Endothelial cell of umbilical vein (primary cell): ENCODE results near the gene MBNL2. TPM values are rescaled to one million over a fixed set of nuclear protein-coding genes. Genes with fewer than 3 reads are reported as not detected.

Experiments
- BruUV-seq: library from RNA; stranded (reverse); fragments of 400-500 nt; replicated peaks from 2 replicates; lab custom pipeline; 2021; lab: Mats Ljungman, UMichigan
- CTCF ChIA-PET: fragments of 300-600, 350-600 bp; sonication (Branson Sonifier 250); formaldehyde crosslinking; loops from one replicate; lab custom pipeline; 2021; ENCODE audit warnings: antibody characterized with exemption, inconsistent platforms; lab: Charles Lee
- POLR2A ChIA-PET: fragments of 300-600, 350-600 bp; sonication (Branson Sonifier 250); formaldehyde crosslinking; loops from one replicate; lab custom pipeline; 2021; ENCODE audit warnings: antibody characterized with exemption, inconsistent platforms; lab: Charles Lee
- DNase-seq: peaks from one replicate; pipeline ENCODE4 v3.0.0-alpha.2; 2011; ENCODE audit warnings: low read depth, low spot score
- FAIRE-seq: peaks from 2 replicates; lab custom pipeline; 2011; peaks lifted over from hg19 to GRCh38; lab: Jason Lieb, UNC
- H2AFZ ChIP-seq: 2 replicates; pipeline ENCODE4 v1.6.0; 2012; ENCODE audit warnings: low read depth, low read length, control low read depth, inconsistent platforms
- H3K27ac ChIP-seq: 2 replicates; pipeline ENCODE4 v1.5.1; 2011; ENCODE audit warnings: low read depth, mild to moderate bottlenecking, control low read depth, low read length, moderate library complexity; ENCODE audit not compliant: insufficient read depth
- H3K27me3 ChIP-seq, 2 experiments: 2 replicates each; pipeline versions ENCODE4 v1.6.0 to v1.6.1; 2011; ENCODE audit warnings: low read length in 2 of 2, mixed read lengths in 1 of 2; ENCODE audit not compliant: control insufficient read depth in 2 of 2, insufficient read depth in 2 of 2
- H3K36me3 ChIP-seq, 2 experiments: 2 replicates in 1 of 2; 3 replicates in 1 of 2; pipeline ENCODE4 v1.5.1; 2011; ENCODE audit warnings: low read length in 2 of 2, mild to moderate bottlenecking in 1 of 2, moderate library complexity in 1 of 2; ENCODE audit not compliant: control insufficient read depth in 2 of 2, insufficient read depth in 2 of 2; ENCODE audit errors: extremely low read depth in 1 of 2
- H3K4me1 ChIP-seq: 3 replicates; pipeline ENCODE4 v1.5.1; 2011; ENCODE audit warnings: mild to moderate bottlenecking, low read length; ENCODE audit not compliant: control insufficient read depth, insufficient read depth; ENCODE audit errors: extremely low read depth
- H3K4me2 ChIP-seq: 2 replicates; pipeline ENCODE4 v1.6.1; 2011; ENCODE audit warnings: low read length, control low read depth, mixed read lengths; ENCODE audit not compliant: insufficient read depth
- H3K4me3 ChIP-seq, 3 experiments: fragments of 200-600 bp in 1 of 3; sonication (generic), shearing (Covaris generic) in 1 of 3; replicated peaks in 1 of 3; 2 replicates each; pipeline ENCODE4 v1.5.1; 2011 to 2016; ENCODE audit warnings: control low read depth in 3 of 3, low read length in 3 of 3, mild to moderate bottlenecking in 2 of 3, inconsistent platforms in 1 of 3, low read depth in 1 of 3, moderate library complexity in 1 of 3; ENCODE audit not compliant: insufficient read depth in 1 of 3
- H3K79me2 ChIP-seq: 2 replicates; pipeline ENCODE4 v1.6.0; 2012; ENCODE audit warnings: low read length, inconsistent platforms; ENCODE audit not compliant: control insufficient read depth, insufficient read depth
- H3K9ac ChIP-seq: replicated peaks from 2 replicates; pipeline ENCODE3; 2011; ENCODE audit warnings: low read length, control low read depth; ENCODE audit not compliant: insufficient read depth; ENCODE audit errors: extremely low read depth
- H3K9me1 ChIP-seq: replicated peaks from 3 replicates; pipeline ENCODE4 v1.6.0; 2011; ENCODE audit warnings: mild to moderate bottlenecking, low read length; ENCODE audit not compliant: control insufficient read depth, insufficient read depth; ENCODE audit errors: extremely low read depth
- H3K9me3 ChIP-seq: replicated peaks from 2 replicates; pipeline ENCODE4 v1.5.1; 2012; ENCODE audit warnings: low read length, inconsistent platforms; ENCODE audit not compliant: control insufficient read depth, insufficient read depth
- H4K20me1 ChIP-seq: replicated peaks from 2 replicates; pipeline ENCODE3; 2011; ENCODE audit warnings: mild to moderate bottlenecking, low read length; ENCODE audit not compliant: control insufficient read depth, insufficient read depth; ENCODE audit errors: extremely low read depth
- EZH2 ChIP-seq: IDR thresholded peaks from 2 replicates; pipeline ENCODE4 v1.6.1; 2012; ENCODE audit warnings: borderline replicate concordance, low read depth, mild to moderate bottlenecking, moderate library complexity, low read length, inconsistent platforms; ENCODE audit not compliant: severe bottlenecking
- FOS ChIP-seq: IDR thresholded peaks from 2 replicates; pipeline ENCODE4 v1.6.1; 2011; ENCODE audit warnings: mild to moderate bottlenecking, low read length, moderate library complexity, borderline replicate concordance; ENCODE audit not compliant: insufficient read depth
- GATA2 ChIP-seq: IDR thresholded peaks from 2 replicates; pipeline ENCODE4 v1.7.0; 2011; ENCODE audit warnings: low read depth, mild to moderate bottlenecking, moderate library complexity, mixed read lengths, low read length; ENCODE audit not compliant: insufficient read length, insufficient read depth
- JUN ChIP-seq: IDR thresholded peaks from 2 replicates; pipeline ENCODE4 v1.6.1; 2011; ENCODE audit warnings: borderline replicate concordance, low read depth; ENCODE audit not compliant: insufficient read length, insufficient read depth
- POLR2A ChIP-seq: IDR thresholded peaks from 2 replicates; pipeline ENCODE4 v1.6.1; 2012; ENCODE audit warnings: low read depth, mild to moderate bottlenecking, control low read depth, low read length
- POLR2AphosphoS5 ChIP-seq: IDR thresholded peaks from 2 replicates; pipeline ENCODE4 v1.6.1; 2012; ENCODE audit warnings: low read depth, mild to moderate bottlenecking, control low read depth, low read length, moderate library complexity; ENCODE audit not compliant: insufficient read depth
- dilution Hi-C: fragments of 300-500 bp; cut with MboI; formaldehyde crosslinking; loops from one replicate; pipeline ENCODE4 v1.15.0; 2019; ENCODE audit warnings: low sequenced_read_pairs; ENCODE audit not compliant: extremely low pct_ligation_motif_present
- intact Hi-C: fragments of 100-400 bp; cut with micrococcal nuclease; formaldehyde crosslinking; loops from one replicate; pipeline ENCODE4 v1.10.0; 2022
- polyA plus RNA-seq, 4 experiments: library from polyadenylated mRNA; depleted of rRNA in 3 of 4; stranded (reverse) in 3 of 4; unstranded in 1 of 4; fragments of >200 nt; gene quantifications; 2 replicates each; pipeline versions ENCODE4 v1.2.1 to v1.2.3, GENCODE V29; 2011 to 2012; ENCODE audit warnings: missing spikeins in 1 of 4
- total RNA-seq: library from RNA; stranded (reverse); gene quantifications from 2 replicates; pipeline ENCODE4 v1.2.3, GENCODE V29; 2021
- TF ChIP-seq, protein P1 (sequence below), 2 donors: IDR thresholded peaks; 1 replicate in 1 of 2; 2 replicates in 1 of 2; pipeline ENCODE4 v1.5.1; 2011; ENCODE audit warnings: low read length in 2 of 2, mild to moderate bottlenecking in 2 of 2, moderate library complexity in 2 of 2, control low read depth in 1 of 2, inconsistent platforms in 1 of 2, low read depth in 1 of 2; ENCODE audit not compliant: insufficient read depth in 1 of 2; ENCODE audit errors: extremely low read depth in 1 of 2

Gene MBNL2
- total and polyA plus RNA-seq, 2 donors (not counting 3 experiments of a cell fraction or from before 2014, with no cell fraction given), result 32.9 to 76.5 TPM

GRCh38 chr13:97435794-97436193, 213.7 kb downstream of the MBNL2 start:
- H3K4me1 ChIP-seq, result peaks cover 29% of the 10 kb centered on the region
- H2AFZ ChIP-seq, result no peak overlapping the region
- FAIRE-seq, result no peak
- no peak overlapping the region for H3K27ac ChIP-seq
- ChIA-PET CTCF (interaction anchor here (0.7 to 1.8 kb wide), 4 partner anchors 132 to 363 kb away, joined by 3 to 8 read pairs (median 4); no protein-coding TSS in a partner anchor), POLR2A (interaction anchor here (0.6 kb wide), 1 partner anchor 103 kb away, joined by 3 read pairs; no protein-coding TSS in a partner anchor)
- dilution Hi-C loops, result no loop called here
- peak overlapping the region; percentile 17 to 92 (median 25) for H3K4me3 ChIP-seq
- no TSS peak for BruUV-seq
- no peaks in the 10 kb centered on the region for H4K20me1 ChIP-seq
- intact Hi-C loops, result loop anchor here (1.0 to 10.0 kb wide), 3 partner anchors 10 to 1381 kb away; partner anchors contain the start of gene UGGT2
- H3K27me3 ChIP-seq, result no peaks in the 10 kb centered on the region
- no peaks in the 10 kb centered on the region for H3K9me1 ChIP-seq
- TF ChIP-seq GATA2 (no peak), POLR2A (no peak), POLR2AphosphoS5 (no peak), EZH2 (no peak), FOS (no peak), JUN (no peak)
- TF ChIP-seq, protein P1, sequence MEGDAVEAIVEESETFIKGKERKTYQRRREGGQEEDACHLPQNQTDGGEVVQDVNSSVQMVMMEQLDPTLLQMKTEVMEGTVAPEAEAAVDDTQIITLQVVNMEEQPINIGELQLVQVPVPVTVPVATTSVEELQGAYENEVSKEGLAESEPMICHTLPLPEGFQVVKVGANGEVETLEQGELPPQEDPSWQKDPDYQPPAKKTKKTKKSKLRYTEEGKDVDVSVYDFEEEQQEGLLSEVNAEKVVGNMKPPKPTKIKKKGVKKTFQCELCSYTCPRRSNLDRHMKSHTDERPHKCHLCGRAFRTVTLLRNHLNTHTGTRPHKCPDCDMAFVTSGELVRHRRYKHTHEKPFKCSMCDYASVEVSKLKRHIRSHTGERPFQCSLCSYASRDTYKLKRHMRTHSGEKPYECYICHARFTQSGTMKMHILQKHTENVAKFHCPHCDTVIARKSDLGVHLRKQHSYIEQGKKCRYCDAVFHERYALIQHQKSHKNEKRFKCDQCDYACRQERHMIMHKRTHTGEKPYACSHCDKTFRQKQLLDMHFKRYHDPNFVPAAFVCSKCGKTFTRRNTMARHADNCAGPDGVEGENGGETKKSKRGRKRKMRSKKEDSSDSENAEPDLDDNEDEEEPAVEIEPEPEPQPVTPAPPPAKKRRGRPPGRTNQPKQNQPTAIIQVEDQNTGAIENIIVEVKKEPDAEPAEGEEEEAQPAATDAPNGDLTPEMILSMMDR (IDR thresholded peaks at IDR 0.05; ENCODE audit: extremely low read depth in 1 of 2, insufficient read depth in 1 of 2, low read depth in 1 of 2, low read length in 2 of 2), result no peak
- peaks cover 52% of the 10 kb centered on the region for H3K79me2 ChIP-seq
- H3K4me2 ChIP-seq, result peak overlapping the region; percentile 94
- no peaks in the 10 kb centered on the region for H3K9me3 ChIP-seq
- H3K36me3 ChIP-seq, result no peaks in the 10 kb centered on the region
- peak overlapping the region; percentile 71 for H3K9ac ChIP-seq
- peak; percentile 23 for DNase-seq
